CD14-positive monocyte (primary cell): ENCODE data around the gene BCAS4. TPM values are rescaled to one million over a fixed set of nuclear protein-coding genes. Genes with fewer than 3 reads are reported as not detected.

ENCODE experiments used
- DNase-seq, 3 donors: peaks; one replicate each; pipeline ENCODE4 v3.0.0-alpha.2; 2011 to 2022
- H2AFZ ChIP-seq: 2 replicates; pipeline ENCODE4 v1.6.0; 2012; ENCODE audit warnings: mild to moderate bottlenecking, low read depth, low read length, inconsistent platforms; ENCODE audit not compliant: insufficient read depth, poor library complexity, severe bottlenecking
- H3K27ac ChIP-seq, 2 donors: 1 replicate in 1 of 2; 2 replicates in 1 of 2; pipeline ENCODE4 v1.5.1; 2012 to 2013; ENCODE audit warnings: low read length in 2 of 2, control low read depth in 1 of 2, inconsistent platforms in 1 of 2, low read depth in 1 of 2, mild to moderate bottlenecking in 1 of 2
- H3K27me3 ChIP-seq, 2 donors: one replicate each; pipeline versions ENCODE4 v1.6.0 to v1.6.1; 2011 to 2013; ENCODE audit warnings: low read length in 2 of 2; ENCODE audit not compliant: control insufficient read depth in 2 of 2, insufficient read depth in 2 of 2
- H3K36me3 ChIP-seq, 2 donors: replicated peaks in 1 of 2; 1 replicate in 1 of 2; 2 replicates in 1 of 2; pipeline versions ENCODE4 v1.5.1 to v1.6.1; 2012 to 2013; ENCODE audit warnings: low read length in 2 of 2, control low read depth in 1 of 2, inconsistent platforms in 1 of 2, mild to moderate bottlenecking in 1 of 2; ENCODE audit not compliant: insufficient read depth in 2 of 2, control insufficient read depth in 1 of 2
- H3K4me1 ChIP-seq, 2 donors: 1 replicate in 1 of 2; 2 replicates in 1 of 2; pipeline versions ENCODE4 v1.5.1 to v1.6.1; 2012 to 2013; ENCODE audit warnings: low read length in 2 of 2, control low read depth in 1 of 2, inconsistent platforms in 1 of 2, mild to moderate bottlenecking in 1 of 2, moderate library complexity in 1 of 2; ENCODE audit not compliant: insufficient read depth in 2 of 2, control insufficient read depth in 1 of 2
- H3K4me2 ChIP-seq: replicated peaks from 2 replicates; pipeline ENCODE3; 2012; ENCODE audit warnings: low read length, moderate library complexity, mild to moderate bottlenecking; ENCODE audit not compliant: poor library complexity, severe bottlenecking; ENCODE audit errors: extremely low read depth
- H3K4me3 ChIP-seq, 3 experiments: fragments of 200-600 bp in 1 of 3; sonication (generic) in 1 of 3; replicated peaks in 1 of 3; 1 replicate in 2 of 3; 2 replicates in 1 of 3; pipeline ENCODE4 v1.5.1; 2011 to 2013; ENCODE audit warnings: low read length in 3 of 3, mild to moderate bottlenecking in 3 of 3, control low read depth in 2 of 3, low read depth in 2 of 3, inconsistent platforms in 1 of 3, moderate library complexity in 1 of 3
- H3K79me2 ChIP-seq: 2 replicates; pipeline ENCODE4 v1.6.0; 2012; ENCODE audit warnings: mild to moderate bottlenecking, control low read depth, inconsistent platforms, low read length, moderate library complexity; ENCODE audit not compliant: insufficient read depth
- H3K9ac ChIP-seq: 2 replicates; pipeline ENCODE4 v1.6.0; 2017; ENCODE audit warnings: low read length, mild to moderate bottlenecking; ENCODE audit not compliant: insufficient read depth, poor library complexity, severe bottlenecking
- H3K9me3 ChIP-seq, 2 donors: replicated peaks in 1 of 2; 1 replicate in 1 of 2; 2 replicates in 1 of 2; pipeline versions ENCODE4 v1.5.1 to v1.6.1; 2012 to 2013; ENCODE audit warnings: low read length in 2 of 2, control low read depth in 1 of 2; ENCODE audit not compliant: control insufficient read depth in 1 of 2, insufficient read depth in 1 of 2
- H4K20me1 ChIP-seq: 2 replicates; pipeline ENCODE4 v1.6.0; 2012; ENCODE audit warnings: mild to moderate bottlenecking, low read length, control low read depth, moderate library complexity; ENCODE audit not compliant: insufficient read depth
- H3K27ac Mint-ChIP-seq, 7 donors: one replicate each; pipeline ENCODE4 v1.8.0; 2020; ENCODE audit warnings: mild to moderate bottlenecking in 7 of 7, mixed read lengths in 7 of 7, moderate library complexity in 6 of 7, inconsistent platforms in 2 of 7
- H3K27me3 Mint-ChIP-seq, 3 donors: one replicate each; pipeline ENCODE4 v1.8.0; 2021 to 2022; ENCODE audit warnings: low read depth in 3 of 3, mild to moderate bottlenecking in 3 of 3, mixed read lengths in 3 of 3, moderate library complexity in 3 of 3, inconsistent platforms in 1 of 3
- H3K36me3 Mint-ChIP-seq, 2 donors: one replicate each; pipeline ENCODE4 v1.8.0; 2020; ENCODE audit warnings: mixed read lengths in 2 of 2, inconsistent platforms in 1 of 2, mild to moderate bottlenecking in 1 of 2
- H3K4me1 Mint-ChIP-seq: one replicate; pipeline ENCODE4 v1.8.0; 2020; ENCODE audit warnings: mild to moderate bottlenecking, mixed read lengths
- H3K4me3 Mint-ChIP-seq, 2 donors: one replicate each; pipeline ENCODE4 v1.8.0; 2020; ENCODE audit warnings: mild to moderate bottlenecking in 2 of 2, mixed read lengths in 2 of 2, moderate library complexity in 1 of 2
- H3K9me3 Mint-ChIP-seq, 7 donors: one replicate each; pipeline ENCODE4 v1.8.0; 2020 to 2022; ENCODE audit warnings: mixed read lengths in 7 of 7, mild to moderate bottlenecking in 6 of 7, moderate library complexity in 6 of 7, inconsistent platforms in 2 of 7
- CTCF ChIP-seq: fragments of 200-600 bp; IDR thresholded peaks from one replicate; pipeline ENCODE4 v1.8.0; 2022; ENCODE audit warnings: antibody characterized with exemption, mild to moderate bottlenecking
- WGBS: methylation state at CpG from one replicate; pipeline ENCODE4 v1.1.5; 2013; ENCODE audit warnings: missing lambda C conversion rate; ENCODE audit not compliant: insufficient coverage; 5-methylcytosine and 5-hydroxymethylcytosine counted together
- intact Hi-C, 2 donors: fragments of 100-400 bp; cut with micrococcal nuclease; formaldehyde crosslinking; loops; one replicate each; pipeline versions ENCODE4 v1.15.0 to v1.15.1; 2023
- polyA plus RNA-seq, 3 donors: library from polyadenylated mRNA; depleted of rRNA in 1 of 3; unstranded in 2 of 3; stranded (reverse) in 1 of 3; fragments of 300-500 nt in 2 of 3; fragments of >200 nt in 1 of 3; fragmentation: Illumina TruSeq in 2 of 3; gene quantifications; 1 replicate in 2 of 3; 2 replicates in 1 of 3; pipeline ENCODE4 v1.2.3, GENCODE V29; 2012 to 2021

The BCAS4 gene
- polyA plus RNA-seq, 3 donors = 0.16 to 1.0 (median 0.69) TPM

DNA sequence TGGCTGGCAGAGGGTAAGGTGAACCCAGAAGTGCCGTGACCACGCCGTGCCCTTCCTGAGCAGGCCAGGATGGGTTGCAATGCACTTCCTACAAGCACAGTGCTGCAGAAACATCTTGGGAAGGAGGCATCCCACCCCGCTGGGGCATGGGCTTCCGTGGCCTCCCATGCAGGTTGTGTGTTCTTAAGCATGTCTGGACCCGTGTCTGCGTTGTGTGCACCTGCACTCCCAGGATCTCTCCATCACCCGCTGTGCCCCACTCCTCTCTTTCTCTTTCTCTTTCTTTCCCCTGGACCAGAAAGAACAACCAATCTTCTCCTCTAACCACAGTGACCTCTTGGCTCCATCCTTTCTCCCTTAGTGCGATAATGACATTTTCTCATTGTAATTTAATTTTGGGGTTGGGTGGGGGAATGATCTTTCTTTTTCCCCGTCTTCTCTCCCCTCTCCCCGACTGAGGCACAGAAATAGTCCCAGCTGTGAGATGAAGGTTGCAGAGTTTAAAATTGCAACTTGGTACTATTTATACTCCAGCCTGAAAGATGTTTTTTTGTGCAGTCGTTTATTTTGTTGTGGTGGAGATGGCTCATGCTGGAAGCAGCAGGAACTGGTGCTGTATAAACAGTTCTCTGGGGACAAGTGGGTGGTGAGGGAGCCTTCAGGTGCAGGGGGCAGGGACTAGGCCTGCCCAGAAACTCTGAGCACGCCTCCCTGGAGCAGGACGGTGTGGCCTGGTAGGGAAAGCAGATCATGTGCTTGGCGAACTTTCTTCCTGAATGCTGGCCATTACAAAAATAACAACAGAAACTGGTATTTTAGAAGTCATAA is 20.5 kb downstream of the BCAS4 start:
- Histone ChIP-seq H3K36me3 (no peaks in the 10 kb centered on the region), H3K9me3 (no peaks in the 10 kb centered on the region), H2AFZ (peak overlapping the region; percentile 71), H3K4me1 (peaks cover 8 to 17% of the 10 kb centered on the region in 2 donors), H3K27ac (no peak overlapping the region), H3K79me2 (no peaks in the 10 kb centered on the region), H3K4me2 (no peak overlapping the region), H3K9ac (peak overlapping the region; percentile 15), H3K4me3 (no peak overlapping the region), H4K20me1 (no peaks in the 10 kb centered on the region), H3K27me3 (no peaks in the 10 kb centered on the region)
- Mint-ChIP-seq H3K27ac (peak overlapping the region in 2 of 7 donors; percentile 15 to 46), H3K4me1 (peaks cover 27% of the 10 kb centered on the region), H3K9me3 (peaks cover 0 to 10% (median 6%) of the 10 kb centered on the region in 7 donors), H3K36me3 (peaks cover 4% of the 10 kb centered on the region in 2 donors), H3K27me3 (peaks cover 1 to 4% (median 2%) of the 10 kb centered on the region in 3 donors), H3K4me3 (no peak overlapping the region)
- no peak for DNase-seq
- TF ChIP-seq CTCF = no peak
- WGBS = 39% methylated on average over 9 of the region's 15 CpGs
- intact Hi-C loops = no loop called here

DNA sequence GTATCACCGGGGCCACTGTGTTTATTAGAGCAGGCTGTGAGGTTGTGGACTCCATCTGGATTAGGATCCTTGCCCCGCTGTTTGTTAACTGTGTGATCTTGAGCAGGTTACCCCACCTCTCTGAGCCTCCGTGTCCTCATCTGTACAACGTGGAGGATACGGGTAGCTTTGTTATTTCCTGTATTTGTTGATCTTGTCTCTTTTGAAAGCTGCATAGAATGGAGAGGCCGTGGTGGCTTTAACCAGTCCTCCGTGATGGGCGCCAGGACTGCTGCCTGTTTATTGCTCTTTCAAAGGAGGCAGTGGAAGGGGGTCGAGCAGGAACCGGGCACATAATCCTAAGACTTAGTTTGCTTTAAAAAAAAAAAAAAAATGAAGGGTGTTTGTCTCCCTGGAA is 22.9 kb downstream of the BCAS4 start:
- Histone ChIP-seq H3K9ac (no peak overlapping the region), H3K9me3 (no peaks in the 10 kb centered on the region), H3K36me3 (no peaks in the 10 kb centered on the region), H2AFZ (peak overlapping the region; percentile 83), H3K4me1 (peaks cover 8 to 17% of the 10 kb centered on the region in 2 donors), H3K4me3 (peak overlapping the region in 1 of 3 experiments; percentile 10), H4K20me1 (no peaks in the 10 kb centered on the region), H3K27ac (no peak overlapping the region), H3K79me2 (no peaks in the 10 kb centered on the region), H3K27me3 (no peaks in the 10 kb centered on the region), H3K4me2 (peak overlapping the region; percentile 39)
- intact Hi-C loops = no loop called here
- peak overlapping the region in 3 of 7 donors; percentile 11 to 86 (median 47) for H3K27ac Mint-ChIP-seq
- peak overlapping the region in 1 of 2 donors; percentile 77 for H3K4me3 Mint-ChIP-seq
- peaks cover 0 to 5% (median 1%) of the 10 kb centered on the region in 7 donors for H3K9me3 Mint-ChIP-seq
- peaks cover 28% of the 10 kb centered on the region for H3K4me1 Mint-ChIP-seq
- TF ChIP-seq CTCF = no peak
- H3K36me3 Mint-ChIP-seq = peaks cover 4% of the 10 kb centered on the region in 2 donors
- 100% methylated on average over 2 of the region's 10 CpGs for WGBS
- peaks cover 0 to 1% (median 0%) of the 10 kb centered on the region in 3 donors for H3K27me3 Mint-ChIP-seq
- DNase-seq = no peak
